Stimulated activated CD8-positive, alpha-beta memory T cell treated with anti-CD3 and anti-CD28 coated beads, Interleukin-15, amount 100 ng/mL, for 1 hour (primary cell): ENCODE measurements around the gene TRIM28.
"Not testable (repeated sequence)": the region's sequence is repeated elsewhere in the genome, so short reads cannot be mapped to it uniquely, and the experiment has no call there.

Experiments
- DNase-seq: peaks from one replicate; pipeline ENCODE4 v3.0.0-alpha.2; 2020; ENCODE audit warnings: low read depth

Gene TRIM28

DNA sequence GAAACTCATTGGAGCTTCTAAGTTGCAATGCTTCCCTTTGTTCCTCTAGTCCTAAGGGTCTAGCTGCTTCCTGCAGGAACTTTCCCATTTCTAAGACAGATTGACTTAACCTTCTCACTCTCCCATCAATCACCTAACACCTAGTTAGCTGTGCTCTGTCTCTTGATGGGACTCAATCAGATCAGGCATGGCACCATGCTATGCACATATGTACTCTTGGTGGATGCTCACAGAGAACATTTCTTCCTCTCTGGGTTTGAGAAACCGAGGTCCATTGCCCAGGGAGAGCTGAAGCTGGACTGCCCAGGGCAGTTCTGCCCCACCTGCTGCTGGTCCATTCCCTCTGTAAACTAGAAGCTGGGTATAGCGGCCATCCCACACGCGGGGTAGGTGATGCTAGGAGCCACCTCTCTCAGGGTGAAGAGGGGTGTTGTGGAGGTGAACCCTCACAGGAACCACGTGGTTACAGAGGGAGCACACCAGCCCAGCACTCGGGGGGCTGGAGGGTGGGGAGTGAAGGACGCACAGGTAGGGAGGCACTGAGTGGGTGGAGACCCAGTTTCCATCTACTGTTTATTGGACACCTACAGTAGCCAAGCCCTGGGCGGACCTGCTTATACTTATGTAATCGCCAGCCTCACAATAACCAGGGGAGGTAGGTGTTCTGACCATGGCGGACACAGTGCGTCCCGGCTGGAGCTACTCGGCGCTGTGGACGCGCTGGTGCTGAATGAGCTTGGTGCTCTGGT is 17.7 kb downstream of the TRIM28 start:
- no peak for DNase-seq

DNA sequence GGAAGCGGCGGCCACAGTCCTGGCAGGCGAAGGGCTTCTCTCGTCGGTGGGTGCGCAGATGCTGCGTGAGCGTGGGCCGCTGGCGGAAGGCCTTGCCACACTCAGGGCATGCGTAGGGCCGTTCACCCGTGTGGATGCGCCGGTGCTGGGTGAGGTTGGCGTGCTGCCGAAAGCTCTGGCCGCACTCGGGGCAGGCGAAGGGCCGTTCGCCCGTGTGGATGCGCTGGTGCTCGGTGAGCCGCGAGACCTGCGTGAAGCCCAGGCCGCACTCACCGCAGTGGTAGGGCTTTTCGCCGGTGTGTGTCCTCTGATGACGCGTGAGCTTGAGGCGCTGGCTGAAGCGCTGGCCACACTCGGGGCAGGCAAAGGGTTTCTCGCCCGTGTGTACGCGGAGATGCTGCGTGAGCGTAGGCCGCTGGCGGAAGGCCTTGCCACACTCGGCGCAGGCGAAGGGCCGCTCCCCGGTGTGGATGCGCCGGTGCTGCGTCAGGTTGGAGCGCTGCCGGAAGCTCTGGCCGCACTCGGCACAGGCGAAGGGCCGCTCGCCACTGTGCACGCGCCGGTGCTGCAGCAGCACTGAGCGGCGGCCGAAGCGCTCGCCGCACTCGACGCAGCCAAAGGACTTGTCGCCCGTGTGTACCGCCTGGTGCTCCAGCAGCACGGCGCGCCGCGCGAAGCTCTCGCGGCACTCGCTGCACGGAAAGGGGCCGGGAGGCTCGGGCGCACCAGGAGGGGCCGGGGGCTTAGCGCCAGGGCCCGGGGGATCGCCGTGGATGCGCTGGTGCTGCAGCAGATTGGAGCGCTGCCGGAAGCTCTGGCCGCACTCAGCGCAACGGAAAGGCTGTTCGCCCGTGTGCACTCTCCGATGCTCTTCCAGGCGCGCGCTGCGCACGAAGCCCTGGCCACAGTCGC is 18.5 kb downstream of the TRIM28 start:
- no peak for DNase-seq

DNA sequence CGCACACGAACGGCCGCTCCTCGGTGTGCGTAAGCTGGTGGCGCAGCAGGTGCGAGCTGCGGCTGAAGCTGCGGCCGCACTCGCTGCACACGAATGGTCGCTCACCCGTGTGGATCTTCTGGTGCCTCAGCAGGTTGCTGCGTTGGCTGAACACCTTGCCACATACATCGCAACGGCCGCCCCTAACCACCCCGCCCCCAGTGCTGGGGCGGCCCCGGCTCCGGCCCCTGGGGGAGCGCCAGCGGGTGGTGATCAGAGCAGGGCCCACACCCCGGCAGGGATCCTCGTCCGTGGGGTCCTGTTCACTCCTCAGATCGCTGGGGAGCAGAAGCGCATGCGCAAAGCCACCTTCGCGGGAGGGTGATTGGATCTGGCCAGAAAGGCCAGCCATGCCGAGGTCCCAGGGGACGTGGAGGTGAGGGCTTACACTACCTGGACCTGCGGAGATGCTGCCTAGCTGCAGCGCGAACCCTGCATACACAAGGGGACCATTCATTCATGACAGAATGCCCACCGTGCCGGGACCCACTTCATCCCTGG is 19.2 kb downstream of the TRIM28 start:
- no peak for DNase-seq

DNA sequence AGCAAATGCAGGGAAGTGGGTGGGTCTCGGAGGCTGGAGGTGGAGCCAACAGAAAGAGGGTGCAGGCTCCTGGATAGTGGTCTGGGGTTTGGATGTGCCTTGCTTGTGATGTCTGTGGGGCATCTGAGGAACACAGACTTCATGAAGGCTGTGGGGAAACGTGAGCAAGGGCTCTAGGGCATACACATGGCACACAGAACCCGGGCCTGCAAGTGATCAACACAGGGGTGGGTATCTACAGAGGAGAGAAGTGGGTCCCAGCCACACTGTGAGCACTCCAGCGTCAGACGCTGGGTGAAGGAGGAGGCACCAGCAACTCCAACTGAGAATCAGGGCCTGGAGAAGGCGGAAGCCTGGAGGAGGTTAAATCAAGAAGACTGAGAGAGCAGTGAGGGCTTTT is 20.0 kb downstream of the TRIM28 start:
- no peak for DNase-seq

DNA sequence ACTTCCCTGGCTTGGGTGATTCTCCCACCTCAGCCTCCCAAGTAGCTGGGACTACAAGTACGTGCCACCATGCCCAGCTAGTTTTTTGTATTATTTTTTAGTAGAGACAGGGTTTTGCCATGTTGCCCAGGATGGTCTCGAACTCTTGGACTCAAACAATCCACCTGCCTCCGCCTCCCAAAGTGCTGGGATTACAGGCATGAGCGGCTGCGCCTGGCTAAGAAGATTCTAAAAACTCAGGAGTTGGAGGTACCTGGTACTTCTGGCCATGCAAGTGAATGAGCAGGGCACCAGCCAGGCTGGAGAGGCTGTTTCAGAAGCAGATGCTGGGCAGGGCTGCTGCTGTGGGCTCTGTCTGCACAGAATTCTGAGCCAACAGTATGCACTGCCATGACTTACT is 23.1 kb downstream of the TRIM28 start:
- no peak for DNase-seq

DNA sequence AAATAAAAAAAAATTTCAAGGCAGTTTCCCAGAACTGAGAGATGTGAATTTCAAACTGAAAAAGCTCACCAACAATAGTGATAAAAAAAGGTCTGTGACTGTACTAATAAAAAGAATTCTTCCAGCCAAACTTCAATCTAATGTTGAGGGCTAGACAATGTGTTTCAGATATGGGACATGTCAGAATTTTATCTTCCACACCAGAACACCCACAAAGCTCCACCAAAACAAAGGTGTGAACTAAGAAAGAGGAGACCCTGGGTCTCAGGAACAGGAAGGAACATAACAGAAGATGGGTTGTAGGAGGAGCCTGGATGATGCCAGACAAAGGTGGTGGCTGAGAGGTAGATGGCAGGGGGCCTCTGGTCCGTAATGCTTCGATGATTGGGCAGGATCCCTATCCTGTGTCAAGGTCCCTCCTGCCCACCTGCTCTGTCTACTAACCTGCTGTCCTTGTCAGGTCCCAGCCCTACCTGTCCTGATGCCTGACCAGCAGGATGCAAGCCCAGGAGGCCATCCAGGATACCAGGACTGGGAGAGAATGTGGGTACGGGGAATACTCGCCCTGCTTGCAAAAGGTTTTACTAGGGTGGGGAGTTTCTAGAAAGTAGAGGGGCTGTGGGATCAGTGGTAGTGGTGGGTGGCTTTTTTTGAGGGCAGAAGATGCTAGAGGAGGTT is 24.7 kb downstream of the TRIM28 start:
- DNase-seq = no peak

DNA sequence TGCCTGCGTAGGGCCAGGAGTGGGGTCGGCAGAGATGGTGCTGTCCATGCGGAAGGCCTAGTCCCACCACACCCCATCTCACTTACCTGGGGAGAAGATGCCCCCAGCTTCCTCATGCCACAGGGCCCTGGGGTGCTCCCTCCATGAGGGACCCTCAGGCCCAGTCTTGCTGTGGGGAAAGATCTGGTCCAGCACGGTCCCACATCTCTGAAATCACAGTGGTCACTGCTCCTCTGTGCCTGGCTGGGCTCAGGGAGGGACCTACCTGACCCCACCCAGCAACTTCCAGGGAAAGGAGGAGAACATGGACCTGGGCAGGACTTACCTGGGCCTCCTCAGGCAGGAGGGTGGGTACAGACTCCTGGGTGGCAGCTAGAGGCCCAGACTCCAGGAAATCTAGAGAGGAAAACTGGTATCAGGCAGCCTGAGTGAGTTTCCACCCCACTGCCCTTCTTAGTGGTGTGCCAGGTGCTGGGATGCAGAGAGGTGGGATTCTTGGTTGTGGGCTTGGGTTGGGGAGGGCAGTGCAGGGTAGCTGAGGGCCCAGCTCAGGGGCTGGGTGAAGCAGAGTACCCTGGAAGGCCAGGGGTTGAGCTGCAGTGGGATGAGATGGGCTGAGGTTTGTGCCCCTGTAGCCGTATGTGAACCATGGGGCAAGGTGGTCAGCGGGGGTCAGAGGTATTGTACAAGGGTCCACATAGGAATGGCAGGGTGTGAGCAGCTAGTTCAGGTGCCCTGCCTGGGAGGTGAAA is 25.5 kb downstream of the TRIM28 start:
- DNase-seq = no peak

DNA sequence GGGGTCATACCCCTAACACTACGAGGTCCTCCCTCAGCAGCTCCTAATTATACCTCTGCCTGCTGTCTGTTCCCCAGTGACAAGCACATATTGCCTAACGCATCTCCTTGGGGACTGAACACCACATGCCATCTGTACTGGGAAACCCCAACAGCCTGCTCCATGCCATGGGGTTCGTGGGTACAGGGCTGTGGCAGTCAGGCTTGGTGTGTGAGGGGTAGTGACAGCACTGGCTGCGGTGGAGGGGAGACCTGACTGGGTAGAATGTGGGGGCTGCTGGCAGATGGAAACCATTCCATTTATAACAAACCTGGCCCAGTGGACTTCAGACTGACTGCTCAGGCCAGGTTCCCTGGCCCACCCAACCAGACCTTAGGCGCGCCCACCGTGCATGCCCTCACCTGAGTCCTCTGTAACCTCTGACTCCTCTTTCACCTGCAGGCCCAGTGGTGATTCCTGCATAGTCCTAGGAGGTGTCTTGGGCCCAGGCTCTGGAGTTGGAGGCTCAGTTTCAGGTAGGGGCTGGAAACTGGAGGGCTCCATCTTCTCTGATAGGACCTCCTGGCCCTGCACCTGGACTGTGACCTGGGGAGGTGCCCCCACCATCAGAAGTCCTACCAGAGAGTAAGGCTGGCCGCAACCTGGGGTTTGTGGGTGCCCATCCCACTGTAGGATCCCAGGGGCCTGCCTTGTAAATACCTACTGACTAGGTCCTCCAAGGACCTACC is 26.2 kb downstream of the TRIM28 start:
- no peak for DNase-seq

DNA sequence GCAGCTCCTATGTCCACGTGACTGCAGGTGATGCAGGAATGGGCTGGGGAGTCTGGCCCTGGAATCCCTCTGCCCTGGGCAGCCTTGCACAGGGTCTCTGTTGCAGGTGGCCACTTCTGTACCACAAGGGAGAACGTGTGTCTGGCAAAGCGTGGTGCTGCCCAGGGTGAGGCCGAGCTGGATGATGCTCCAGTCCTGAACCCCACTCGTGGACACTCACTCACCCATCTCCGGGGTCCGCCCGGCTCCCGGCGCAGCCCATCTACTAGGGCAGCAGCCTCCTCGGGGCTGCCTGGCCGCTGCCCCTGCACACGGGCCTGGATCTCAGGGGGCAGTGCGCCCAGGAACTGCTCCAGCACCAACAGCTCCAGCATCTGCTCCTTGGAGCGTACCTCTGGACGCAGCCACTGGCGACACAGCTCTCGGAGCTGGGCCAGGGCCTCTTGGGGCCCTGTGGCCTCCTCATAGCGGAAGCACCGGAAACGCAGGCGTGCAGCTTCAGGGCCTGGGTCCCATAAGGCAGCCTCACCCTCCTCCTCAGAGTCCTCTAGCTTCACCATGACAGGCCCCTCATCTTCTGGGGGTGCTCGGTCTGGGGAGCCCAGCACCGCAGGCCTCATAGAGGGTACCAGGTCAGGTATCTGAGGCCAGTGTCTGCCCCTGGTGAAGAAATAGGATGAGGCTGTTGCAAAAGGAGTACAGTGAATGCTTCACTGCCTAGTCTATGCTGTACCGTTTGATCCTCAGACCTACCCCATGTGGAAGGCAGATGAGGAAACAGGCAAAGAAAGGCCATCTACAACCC is 27.1 kb downstream of the TRIM28 start:
- no peak for DNase-seq

DNA sequence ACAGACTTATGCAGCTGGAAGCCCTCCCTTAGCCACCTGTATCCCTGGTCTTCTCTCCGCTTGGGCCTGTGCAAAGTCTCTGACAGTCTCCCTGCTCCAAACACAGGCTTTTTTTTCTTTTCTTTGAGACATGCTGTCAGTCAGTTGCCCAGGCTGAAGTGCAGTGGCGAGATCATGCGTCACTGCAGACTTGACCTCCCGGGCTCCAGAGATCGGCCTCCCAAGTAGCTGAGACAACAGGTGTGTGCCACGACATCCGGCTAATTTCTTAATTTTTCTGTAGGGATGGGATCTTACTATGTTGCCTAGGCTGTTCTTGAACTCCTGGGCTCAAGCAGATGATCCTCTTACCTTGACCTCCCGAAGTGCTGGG is 27.7 kb downstream of the TRIM28 start:
- no peak for DNase-seq

DNA sequence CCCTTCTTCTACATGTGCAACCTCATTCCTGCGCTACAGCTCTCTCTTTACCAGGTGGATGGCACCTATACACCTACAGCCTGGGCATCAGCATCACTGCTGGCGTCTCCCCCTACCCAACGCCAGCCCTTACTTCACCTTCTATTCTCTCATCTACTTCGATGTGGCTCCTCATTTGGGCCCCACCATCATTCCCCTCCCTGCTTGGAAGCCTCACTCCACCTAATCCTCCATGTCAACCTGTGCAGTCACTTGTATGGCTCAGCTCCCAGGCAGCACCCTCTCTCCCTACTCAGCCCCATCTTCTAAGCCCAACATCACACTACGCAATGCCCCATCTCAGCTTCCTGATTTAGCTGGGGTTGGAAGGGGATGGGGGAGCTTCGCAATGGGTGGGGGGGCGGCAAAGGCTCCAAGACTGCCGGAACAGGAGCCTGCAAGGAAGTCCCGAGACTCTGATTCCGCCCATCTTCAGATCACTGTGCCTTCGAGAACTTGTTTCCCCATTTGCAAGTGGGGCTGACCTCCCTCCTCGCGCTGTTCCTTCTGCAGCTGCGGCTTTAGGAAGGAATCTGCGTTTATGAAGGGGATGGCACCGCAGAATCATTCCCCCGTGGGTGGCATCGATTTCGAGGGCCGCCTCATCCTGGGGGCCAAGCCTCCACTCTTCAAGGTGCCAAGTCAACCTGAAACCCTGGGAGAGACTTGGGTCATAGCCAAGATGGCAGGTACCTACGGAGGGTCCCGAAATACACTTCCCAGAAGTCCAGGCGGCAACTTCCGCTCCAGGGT is 28.4 kb downstream of the TRIM28 start:
- DNase-seq = no peak

DNA sequence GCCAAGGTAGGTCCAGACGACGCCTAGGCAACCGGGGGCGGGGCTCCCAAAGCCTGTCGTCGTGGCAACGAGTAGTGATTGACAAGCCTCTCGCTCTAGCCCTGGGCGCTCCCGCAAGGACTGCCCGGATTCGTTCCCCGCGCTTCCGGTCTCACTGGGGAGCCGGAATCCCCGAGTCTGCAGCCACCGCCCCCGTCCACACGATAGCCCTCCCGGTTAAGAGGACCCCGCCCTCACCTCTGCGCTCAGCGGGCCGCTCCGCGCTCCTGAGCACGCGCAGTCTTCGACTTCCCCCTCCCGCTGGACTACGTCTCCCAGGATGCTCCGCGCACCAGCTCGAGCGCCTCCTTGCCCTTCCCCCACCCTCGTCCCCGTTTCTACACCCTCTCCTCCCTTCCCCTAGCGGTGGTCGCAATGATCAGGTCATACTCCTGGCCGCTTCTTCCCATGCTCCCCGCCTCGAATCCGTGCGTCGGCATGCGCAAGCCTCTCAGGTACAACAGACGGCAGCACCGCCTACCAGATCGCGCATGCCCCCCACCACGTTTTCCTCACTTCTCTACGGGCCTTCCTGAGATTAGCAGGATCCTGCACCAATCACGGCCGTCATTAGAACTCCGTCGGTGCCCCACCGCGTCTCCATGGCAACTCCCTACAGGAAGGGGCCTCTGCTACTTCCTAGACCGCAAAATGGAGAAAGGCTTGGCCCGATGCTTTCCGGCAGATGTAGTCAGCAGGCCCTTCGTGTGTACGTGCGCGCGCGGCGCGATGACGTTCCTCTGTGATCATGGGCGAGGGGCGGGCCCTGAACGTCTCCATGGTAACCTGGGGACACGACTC is 29.2 kb downstream of the TRIM28 start, which contains the start of gene MZF1:
TSS of gene MZF1 (minus strand) at position 518 of the 840 bp plus-strand sequence. CDS start 1,946 bp downstream, outside the sequence.
- DNase-seq = peak; percentile 100

DNA sequence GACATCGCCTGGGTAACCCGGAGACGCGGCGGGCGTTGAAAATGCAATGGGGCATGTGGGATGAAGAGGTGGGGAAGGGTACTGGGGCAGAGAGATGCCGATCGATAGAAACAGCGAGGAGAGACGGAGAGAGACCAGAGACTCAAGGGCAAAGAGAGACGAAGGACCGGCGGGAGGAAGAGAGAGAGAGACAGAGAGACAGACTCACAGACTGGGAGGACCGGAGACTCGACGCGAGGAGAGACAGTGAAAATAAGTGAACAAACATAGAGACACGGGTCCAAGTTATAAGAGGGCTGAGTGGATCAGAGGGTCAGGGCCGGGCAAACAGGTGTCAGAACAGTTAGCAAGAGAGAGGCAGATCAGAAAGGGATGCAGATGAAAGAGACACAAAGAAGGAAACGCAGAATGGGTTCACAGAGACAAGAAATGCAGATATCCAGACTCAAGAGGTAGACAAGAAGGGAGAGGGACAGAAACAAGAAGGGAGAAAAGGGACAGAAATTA is 29.8 kb downstream of the TRIM28 start:
- no peak for DNase-seq

DNA sequence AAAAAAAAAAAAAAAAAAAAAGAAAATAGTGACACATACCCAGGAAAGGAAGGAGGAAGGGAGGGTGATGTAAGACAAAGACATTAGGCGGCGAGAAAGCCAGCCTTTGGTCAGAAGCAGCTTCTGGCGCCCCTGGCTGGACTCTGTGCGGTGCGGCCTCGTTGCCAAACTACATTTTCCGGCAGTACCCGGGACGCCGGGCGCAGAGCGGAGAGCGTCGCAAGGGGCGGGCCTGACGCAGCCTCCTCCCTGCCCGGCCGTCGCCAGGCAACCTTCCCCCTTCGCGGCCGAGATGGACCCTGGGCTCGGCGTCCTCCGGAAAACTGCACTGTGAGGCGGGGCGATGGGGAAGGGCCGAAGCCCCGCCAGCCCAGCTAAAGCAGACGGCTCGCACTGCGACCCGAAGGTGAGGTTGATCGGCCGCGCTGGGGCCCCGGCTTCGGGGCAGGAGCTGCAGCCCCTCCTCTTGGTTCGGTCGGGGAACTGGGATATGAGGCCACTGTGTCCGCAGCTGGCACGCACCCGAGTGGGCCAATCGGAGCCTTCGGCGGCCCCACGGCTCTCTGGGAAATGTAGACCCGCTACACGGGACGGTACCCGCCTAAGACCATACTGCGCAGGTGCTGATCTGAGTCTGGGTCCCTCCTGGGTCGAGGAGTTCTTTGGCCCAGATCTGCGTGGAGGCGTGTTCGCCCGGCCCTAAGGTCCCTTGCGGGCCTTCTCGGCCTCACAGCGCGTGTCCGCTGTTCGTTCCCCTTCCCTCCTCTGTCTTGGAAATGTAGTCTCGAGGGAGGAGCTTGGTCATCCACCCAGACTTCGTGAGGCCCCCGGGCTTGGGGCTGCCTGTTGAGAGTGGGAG is 31.5 kb downstream of the TRIM28 start:
- peak; percentile 49 for DNase-seq

DNA sequence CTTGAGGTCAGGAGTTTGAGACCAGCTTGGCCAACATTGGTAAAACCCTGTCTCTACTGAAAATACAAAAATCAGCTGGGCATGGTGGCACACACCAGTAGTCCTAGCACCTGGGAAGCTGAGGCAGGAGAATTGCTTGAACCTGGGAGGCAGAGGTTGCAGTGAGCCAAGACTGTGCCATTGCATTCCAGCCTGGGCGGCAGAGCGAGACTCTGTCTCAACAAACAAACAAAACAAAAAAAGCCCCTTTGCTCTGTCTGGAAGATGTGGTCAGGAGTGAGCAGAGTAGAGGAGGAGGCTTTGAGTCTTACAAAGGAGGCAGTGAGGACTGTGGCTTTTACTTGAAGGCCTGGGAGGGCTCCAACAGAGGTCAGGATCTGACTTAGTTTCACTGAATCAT is 33.7 kb downstream of the TRIM28 start:
- not testable (repeated sequence) for DNase-seq

DNA sequence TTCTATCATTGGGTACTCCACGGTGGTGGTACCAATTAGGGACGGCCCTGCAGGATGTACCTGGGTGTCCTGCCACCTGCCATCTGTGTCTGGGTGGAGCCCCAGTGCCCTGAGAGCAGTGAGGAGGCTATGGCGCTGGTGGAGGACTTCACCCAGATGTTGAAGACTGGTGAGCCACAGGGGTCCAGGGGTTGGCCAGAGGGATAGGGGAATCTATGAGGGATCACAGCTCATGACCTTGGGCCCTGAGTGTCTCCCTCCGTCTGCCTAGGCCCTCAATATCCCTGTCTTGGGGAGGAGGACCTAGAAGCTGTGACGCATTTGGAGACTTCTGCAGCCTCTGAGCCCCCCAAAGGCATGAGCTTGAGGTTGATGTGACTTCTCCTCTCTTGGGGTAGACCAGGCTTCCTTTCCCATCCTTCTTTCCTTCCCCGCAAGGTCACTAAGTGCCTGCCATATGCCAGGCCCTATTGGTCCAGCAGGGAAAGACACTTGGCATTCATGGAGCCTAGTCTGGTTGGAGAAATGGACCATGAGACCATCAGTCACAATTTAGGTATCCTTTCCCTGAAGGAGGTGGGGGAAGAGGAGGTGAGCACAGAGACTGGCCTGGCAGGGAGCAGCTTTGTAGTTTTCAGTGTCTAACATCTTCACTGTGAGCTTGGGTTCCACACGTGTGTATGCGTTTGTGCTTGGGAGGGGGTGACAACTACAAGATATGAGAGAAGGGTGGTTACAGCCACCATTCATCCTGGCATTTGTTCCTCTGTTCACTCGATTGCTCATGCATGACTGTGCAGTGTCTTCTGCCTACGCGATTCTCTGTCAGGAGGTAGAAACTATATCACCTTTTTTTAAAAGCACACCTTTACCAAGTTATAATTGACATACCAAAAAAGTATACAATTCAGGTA is 34.4 kb downstream of the TRIM28 start:
- DNase-seq = no peak
